ENCODE data around the gene STX1A.

Gene STX1A

GRCh38 chr7:73652541-73652949 is 66.9 kb downstream of the STX1A start (continued):
- TF ChIP-seq ELK4 (IDR thresholded peaks at IDR 0.05; ENCODE audit: borderline replicate concordance, low read depth, low read length) (no peak), ZNF121 (tag by site-specific recombination; IDR thresholded peaks at IDR 0.05) (no peak), ZBTB8A (tag by site-specific recombination; IDR thresholded peaks at IDR 0.05) (no peak), ZNF16 (tag by site-specific recombination; IDR thresholded peaks at IDR 0.05; ENCODE audit: low read depth) (no peak), CTCF (tag by site-specific recombination; IDR thresholded peaks at IDR 0.05) (no peak), ZNF76 (tag by site-specific recombination; IDR thresholded peaks at IDR 0.05; ENCODE audit: borderline replicate concordance, low read depth) (no peak), ZNF292 (tag by site-specific recombination; IDR thresholded peaks at IDR 0.05; ENCODE audit: borderline replicate concordance, low read depth) (no peak), RBAK (tag by site-specific recombination; IDR thresholded peaks at IDR 0.05) (no peak), WT1 (tag by site-specific recombination; IDR thresholded peaks at IDR 0.05) (no peak), KLF1 (tag by site-specific recombination; IDR thresholded peaks at IDR 0.05) (no peak), ZNF692 (tag by site-specific recombination; IDR thresholded peaks at IDR 0.05) (no peak), ZBTB17 (tag by site-specific recombination; IDR thresholded peaks at IDR 0.05) (no peak)

- CTCF ChIA-PET: interaction anchor here (0.6 kb wide), 1 partner anchor 70 kb away, joined by 3 read pairs; no protein-coding TSS in a partner anchor
These were observed 68.9 kb downstream of the STX1A start for GRCh38 chr7:73650524-73650923.

More at GRCh38 chr7:73650524-73650923, 68.9 kb downstream of the STX1A start:
- TF ChIP-seq REST (tag by site-specific recombination; IDR thresholded peaks at IDR 0.05) (peak; percentile 80), ZNF623 (tag by site-specific recombination; IDR thresholded peaks at IDR 0.05) (no peak), ZNF792 (tag by site-specific recombination; IDR thresholded peaks at IDR 0.05) (no peak), ZNF585B (tag by site-specific recombination; IDR thresholded peaks at IDR 0.05) (no peak), ZNF174 (tag by site-specific recombination; IDR thresholded peaks at IDR 0.05) (no peak), PRDM6 (tag by site-specific recombination; IDR thresholded peaks at IDR 0.05) (no peak)
- H3K9me3 ChIP-seq (ENCODE audit: control insufficient read depth, insufficient read depth, low read depth, low read length): no peaks in the 10 kb centered on the region
- no peaks in the 10 kb centered on the region for H3K36me3 ChIP-seq (ENCODE audit: control insufficient read depth in 2 of 2, insufficient read depth in 1 of 2, low read length in 2 of 2)
- H3K4me3 ChIP-seq (ENCODE audit: low read depth, low read length): no peak overlapping the region
- H3K27ac ChIP-seq (ENCODE audit: extremely low read depth, low read depth, low read length): no peak overlapping the region
- POLR2A ChIA-PET: no interaction called here
- no peaks in the 10 kb centered on the region for H3K4me1 ChIP-seq (ENCODE audit: control insufficient read depth, insufficient read depth, low read length)

All from HEK293 (cell line).